Activated T-helper 1 cell treated with anti-CD3 and anti-CD28 coated beads, Interleukin-12 subunit alpha, Interleukin-12 subunit beta, Interleukin-2, Interleukin-4 antibody, amounts not matched to agents 30 ng/mL and 10 ng/mL and 1 ng/mL, durations not matched to agents 14 hours and 24 hours and 36 hours (primary cell): ENCODE data around the gene HAUS1. TPM values are rescaled to one million over a fixed set of nuclear protein-coding genes. Genes with fewer than 3 reads are reported as not detected.

ENCODE experiments used
- DNase-seq: peaks from one replicate; pipeline ENCODE4 v3.0.0; 2021; ENCODE audit warnings: low spot score
- H3K27ac Mint-ChIP-seq: one replicate; pipeline ENCODE4 v1.8.0; 2021; ENCODE audit warnings: mild to moderate bottlenecking, mixed read lengths
- H3K27me3 Mint-ChIP-seq: one replicate; pipeline ENCODE4 v1.8.0; 2022; ENCODE audit warnings: mild to moderate bottlenecking, moderate library complexity, mixed read lengths; ENCODE audit not compliant: insufficient read depth
- H3K36me3 Mint-ChIP-seq: one replicate; pipeline ENCODE4 v1.8.0; 2021; ENCODE audit warnings: low read depth, mixed read lengths
- H3K4me1 Mint-ChIP-seq: one replicate; pipeline ENCODE4 v1.8.0; 2021; ENCODE audit warnings: low read depth, mixed read lengths
- H3K4me3 Mint-ChIP-seq: one replicate; pipeline ENCODE4 v1.8.0; 2021; ENCODE audit warnings: mild to moderate bottlenecking, moderate library complexity, mixed read lengths
- H3K9me3 Mint-ChIP-seq: one replicate; pipeline ENCODE4 v1.8.0; 2021; ENCODE audit warnings: mixed read lengths
- intact Hi-C: fragments of 100-400 bp; cut with micrococcal nuclease; formaldehyde crosslinking; loops from one replicate; pipeline ENCODE4 v1.15.1; 2024
- total RNA-seq: library from RNA; stranded (reverse); gene quantifications from 2 replicates; pipeline ENCODE4 v1.2.3, GENCODE V29; 2022

The HAUS1 gene
- 41.8 and 42.1 TPM in 2 replicates for total RNA-seq

- intact Hi-C loops: loop anchor here (1.0 to 5.0 kb wide), 5 partner anchors 10 to 146 kb away; partner anchors contain the start of gene PSTPIP2
- H3K9me3 Mint-ChIP-seq: no peaks in the 10 kb centered on the region
- H3K27ac Mint-ChIP-seq: peak within 1 kb of the TSS; percentile 90
- peaks cover 16% of the 10 kb centered on the region for H3K36me3 Mint-ChIP-seq
- peak within 1 kb of the TSS; percentile 96 for H3K4me3 Mint-ChIP-seq
- H3K4me1 Mint-ChIP-seq: peaks cover 21% of the 10 kb centered on the region
- peak; percentile 79 for DNase-seq
- peaks cover 2% of the 10 kb centered on the region for H3K27me3 Mint-ChIP-seq
Observed at GRCh38 chr18:46104128-46104911, at the start of gene HAUS1. HAUS1 (plus strand) TSS chr18:46104385; CDS start chr18:46104412, 27 bp downstream.

- Mint-ChIP-seq H3K4me3 (peak overlapping the region; percentile 40), H3K27me3 (no peaks in the 10 kb centered on the region), H3K9me3 (no peaks in the 10 kb centered on the region), H3K27ac (peak overlapping the region; percentile 57), H3K36me3 (peaks cover 2% of the 10 kb centered on the region), H3K4me1 (peaks cover 36% of the 10 kb centered on the region)
- DNase-seq: no peak
- intact Hi-C loops: loop anchor here (2.0 kb wide), 2 partner anchors 14 to 16 kb away; no protein-coding TSS in a partner anchor
Observed at GRCh38 chr18:46054956-46055837, 49.0 kb upstream of the HAUS1 start.

GRCh38 chr18:46055838-46056230 is 48.4 kb upstream of the HAUS1 start:
- intact Hi-C loops: loop anchor here (2.0 kb wide), 2 partner anchors 15 kb away; no protein-coding TSS in a partner anchor
- Mint-ChIP-seq H3K4me1 (peaks cover 36% of the 10 kb centered on the region), H3K27me3 (no peaks in the 10 kb centered on the region), H3K36me3 (peaks cover 2% of the 10 kb centered on the region), H3K27ac (peak overlapping the region; percentile 57), H3K9me3 (no peaks in the 10 kb centered on the region), H3K4me3 (peak overlapping the region; percentile 40)
- no peak for DNase-seq

- H3K4me1 Mint-ChIP-seq: peaks cover 11% of the 10 kb centered on the region
- H3K27me3 Mint-ChIP-seq: no peaks in the 10 kb centered on the region
- no peak overlapping the region for H3K4me3 Mint-ChIP-seq
- intact Hi-C loops: no loop called here
- H3K27ac Mint-ChIP-seq: no peak overlapping the region
- no peaks in the 10 kb centered on the region for H3K9me3 Mint-ChIP-seq
- no peak for DNase-seq
- no peaks in the 10 kb centered on the region for H3K36me3 Mint-ChIP-seq
Observed at GRCh38 chr18:46060359-46060841, 43.8 kb upstream of the HAUS1 start.

- intact Hi-C loops: no loop called here
- H3K27ac Mint-ChIP-seq: no peak overlapping the region
- H3K36me3 Mint-ChIP-seq: no peaks in the 10 kb centered on the region
- peaks cover 1% of the 10 kb centered on the region for H3K4me1 Mint-ChIP-seq
- no peak for DNase-seq
- H3K27me3 Mint-ChIP-seq: no peaks in the 10 kb centered on the region
- no peak overlapping the region for H3K4me3 Mint-ChIP-seq
- no peaks in the 10 kb centered on the region for H3K9me3 Mint-ChIP-seq
Observed at GRCh38 chr18:46061387-46061786, 42.8 kb upstream of the HAUS1 start.

- DNase-seq: no peak
- H3K4me3 Mint-ChIP-seq: no peak overlapping the region
- intact Hi-C loops: no loop called here
- H3K27ac Mint-ChIP-seq: no peak overlapping the region
- H3K4me1 Mint-ChIP-seq: no peaks in the 10 kb centered on the region
- no peaks in the 10 kb centered on the region for H3K36me3 Mint-ChIP-seq
- no peaks in the 10 kb centered on the region for H3K27me3 Mint-ChIP-seq
- H3K9me3 Mint-ChIP-seq: no peaks in the 10 kb centered on the region
Observed at GRCh38 chr18:46061796-46062195, 42.4 kb upstream of the HAUS1 start.

GRCh38 chr18:46062781-46063180 is 41.4 kb upstream of the HAUS1 start:
- intact Hi-C loops: no loop called here
- H3K4me3 Mint-ChIP-seq: no peak overlapping the region
- H3K27me3 Mint-ChIP-seq: no peaks in the 10 kb centered on the region
- no peak for DNase-seq
- no peaks in the 10 kb centered on the region for H3K36me3 Mint-ChIP-seq
- no peaks in the 10 kb centered on the region for H3K9me3 Mint-ChIP-seq
- no peaks in the 10 kb centered on the region for H3K4me1 Mint-ChIP-seq
- no peak overlapping the region for H3K27ac Mint-ChIP-seq

- H3K4me1 Mint-ChIP-seq: peaks cover 27% of the 10 kb centered on the region
Observed at GRCh38 chr18:46067438-46068007, 36.7 kb upstream of the HAUS1 start.

GRCh38 chr18:46068763-46069162 is 35.4 kb upstream of the HAUS1 start:
- DNase-seq: no peak
- Mint-ChIP-seq H3K4me3 (peak overlapping the region; percentile 5), H3K27ac (no peak overlapping the region), H3K27me3 (peaks cover 3% of the 10 kb centered on the region), H3K9me3 (no peaks in the 10 kb centered on the region), H3K36me3 (peaks cover under 1% of the 10 kb centered on the region), H3K4me1 (peaks cover 39% of the 10 kb centered on the region)
- intact Hi-C loops: loop anchor here (1.0 kb wide), 1 partner anchor 55 kb away; no protein-coding TSS in a partner anchor

More at GRCh38 chr18:46067438-46068007, 36.7 kb upstream of the HAUS1 start:
- no peak overlapping the region for H3K4me3 Mint-ChIP-seq
- no peaks in the 10 kb centered on the region for H3K36me3 Mint-ChIP-seq
- no peaks in the 10 kb centered on the region for H3K9me3 Mint-ChIP-seq
- H3K27me3 Mint-ChIP-seq: no peaks in the 10 kb centered on the region
- intact Hi-C loops: no loop called here
- no peak for DNase-seq
- no peak overlapping the region for H3K27ac Mint-ChIP-seq

- DNase-seq: no peak
- peak overlapping the region; percentile 37 for H3K4me3 Mint-ChIP-seq
- intact Hi-C loops: loop anchor here (1.0 kb wide), 1 partner anchor 56 kb away; no protein-coding TSS in a partner anchor
- H3K27me3 Mint-ChIP-seq: peaks cover 3% of the 10 kb centered on the region
- peaks cover 4% of the 10 kb centered on the region for H3K36me3 Mint-ChIP-seq
- no peaks in the 10 kb centered on the region for H3K9me3 Mint-ChIP-seq
- H3K4me1 Mint-ChIP-seq: peaks cover 44% of the 10 kb centered on the region
- no peak overlapping the region for H3K27ac Mint-ChIP-seq
Observed at GRCh38 chr18:46069524-46069923, 34.7 kb upstream of the HAUS1 start.

- peaks cover 44% of the 10 kb centered on the region for H3K4me1 Mint-ChIP-seq
- no peak overlapping the region for H3K4me3 Mint-ChIP-seq
- peaks cover 3% of the 10 kb centered on the region for H3K27me3 Mint-ChIP-seq
- no peak for DNase-seq
- no peak overlapping the region for H3K27ac Mint-ChIP-seq
- intact Hi-C loops: loop anchor here (2.0 to 10.0 kb wide), 3 partner anchors 15 to 795 kb away; partner anchors contain the start of gene SLC14A1
- H3K9me3 Mint-ChIP-seq: no peaks in the 10 kb centered on the region
- peaks cover 4% of the 10 kb centered on the region for H3K36me3 Mint-ChIP-seq
Observed at GRCh38 chr18:46070232-46070631, 34.0 kb upstream of the HAUS1 start.
